GM12878 (cell line): Measurements from ENCODE around the gene WSCD1. TPM values are rescaled to one million over a fixed set of nuclear protein-coding genes. Genes with fewer than 3 reads are reported as not detected.

Experiments
- ATAC-seq: fragments of 200-7000 bp; cut with Tn5 transposase; 3 replicates; pipeline ENCODE4 v1.9.1; 2020; ENCODE audit warnings: mild to moderate bottlenecking, moderate library complexity
- BruUV-seq: library from RNA; stranded (reverse); fragments of 400-500 nt; replicated peaks from 2 replicates; lab custom pipeline; 2021; lab: Mats Ljungman, UMichigan
- CTCF ChIA-PET: fragments of 300-600 bp; sonication (Branson Sonifier 250); formaldehyde crosslinking; extraction: SDS; loops from one replicate; lab custom pipeline; 2021; ENCODE audit warnings: inconsistent platforms; lab: Yijun Ruan, JAX
- POLR2A ChIA-PET: fragments of 350-600 bp; formaldehyde crosslinking; extraction: SDS; loops from one replicate; lab custom pipeline; 2021; ENCODE audit warnings: inconsistent platforms; lab: Charles Lee
- RAD21 ChIA-PET: fragments of 300-600 bp; sonication (Branson Sonifier 250); formaldehyde crosslinking; loops from one replicate; lab custom pipeline; 2023; ENCODE audit warnings: antibody characterized with exemption; ENCODE audit not compliant: unreplicated experiment; lab: Charles Lee
- SMC1A ChIA-PET: fragments of 300-600 bp; sonication (Branson Sonifier 250); formaldehyde crosslinking; loops from one replicate; lab custom pipeline; 2023; ENCODE audit not compliant: unreplicated experiment, uncharacterized antibody; lab: Charles Lee
- DNase-seq: peaks from one replicate; pipeline ENCODE4 v3.0.0-alpha.2; 2011; ENCODE audit warnings: low read depth, low spot score
- FAIRE-seq: peaks from 3 replicates; lab custom pipeline; 2011; peaks lifted over from hg19 to GRCh38; lab: Jason Lieb, UNC
- H2AFZ ChIP-seq: 2 replicates; pipeline ENCODE4 v1.6.0; 2011; ENCODE audit warnings: low read depth, low read length, control low read depth; ENCODE audit not compliant: control insufficient read depth
- H3K27ac ChIP-seq: 2 replicates; pipeline ENCODE4 v1.5.1; 2011; ENCODE audit warnings: control low read depth; ENCODE audit not compliant: control insufficient read depth, insufficient read depth
- H3K27me3 ChIP-seq, 2 experiments: replicated peaks in 1 of 2; 2 replicates each; pipeline versions ENCODE4 v1.6.0 to v1.6.1; 2011; ENCODE audit warnings: low read length in 1 of 2; ENCODE audit not compliant: control insufficient read depth in 2 of 2, insufficient read depth in 2 of 2
- H3K36me3 ChIP-seq, 2 experiments: 2 replicates each; pipeline ENCODE4 v1.5.1; 2011; ENCODE audit warnings: low read length in 1 of 2; ENCODE audit not compliant: control insufficient read depth in 2 of 2, insufficient read depth in 2 of 2
- H3K4me1 ChIP-seq: 2 replicates; pipeline ENCODE4 v1.6.1; 2011; ENCODE audit warnings: mild to moderate bottlenecking, low read length, moderate library complexity, mixed read lengths; ENCODE audit not compliant: control insufficient read depth, insufficient read depth
- H3K4me2 ChIP-seq: 2 replicates; pipeline ENCODE4 v1.6.0; 2011; ENCODE audit warnings: control low read depth; ENCODE audit not compliant: control insufficient read depth, insufficient read depth
- H3K4me3 ChIP-seq: fragments of 200-600 bp; sonication (generic); 2 replicates; pipeline ENCODE4 v1.5.1; 2016
- H3K79me2 ChIP-seq: 2 replicates; pipeline ENCODE4 v1.6.0; 2011; ENCODE audit warnings: low read length; ENCODE audit not compliant: control insufficient read depth, insufficient read depth
- H3K9ac ChIP-seq: 2 replicates; pipeline ENCODE4 v1.8.0; 2011; ENCODE audit warnings: low read length, control low read depth, mixed read lengths; ENCODE audit not compliant: control insufficient read depth, insufficient read depth
- H3K9me3 ChIP-seq: replicated peaks from 3 replicates; pipeline ENCODE4 v1.5.1; 2011; ENCODE audit warnings: mild to moderate bottlenecking, low read length; ENCODE audit not compliant: control insufficient read depth, insufficient read depth
- H4K20me1 ChIP-seq: 2 replicates; pipeline ENCODE4 v1.6.0; 2011; ENCODE audit not compliant: control insufficient read depth, insufficient read depth
- BCL11A ChIP-seq: IDR thresholded peaks from 2 replicates; pipeline ENCODE4 v1.6.1; 2011; ENCODE audit warnings: low read depth, low read length
- CBX5 ChIP-seq: sonication (generic); IDR thresholded peaks from 2 replicates; pipeline ENCODE4 v1.6.1; 2016; ENCODE audit warnings: low read depth, moderate library complexity, mild to moderate bottlenecking, inconsistent platforms
- CREM ChIP-seq: IDR thresholded peaks from 2 replicates; pipeline ENCODE4 v1.6.1; 2014; ENCODE audit warnings: antibody characterized with exemption, low read depth
- DPF2 ChIP-seq: fragments of 450-650 bp; IDR thresholded peaks from 2 replicates; pipeline ENCODE4 v1.6.1; 2017; ENCODE audit warnings: mild to moderate bottlenecking
- E4F1 ChIP-seq: fragments of 450-650 bp; IDR thresholded peaks from 2 replicates; pipeline ENCODE4 v1.6.1; 2018; ENCODE audit warnings: borderline replicate concordance, mild to moderate bottlenecking; ENCODE audit not compliant: partially characterized antibody
- GABPA ChIP-seq: IDR thresholded peaks from 2 replicates; pipeline ENCODE4 v1.6.1; 2014; ENCODE audit warnings: antibody characterized with exemption, low read depth, mild to moderate bottlenecking, inconsistent platforms
- GATAD2B ChIP-seq: fragments of 450-650 bp; conservative IDR thresholded peaks from 2 replicates; pipeline ENCODE4 v1.6.1; 2017; ENCODE audit warnings: low read depth, mild to moderate bottlenecking, moderate library complexity
- IRF4 ChIP-seq: IDR thresholded peaks from 2 replicates; pipeline ENCODE4 v1.6.1; 2011; ENCODE audit warnings: low read depth, low read length
- KAT2A ChIP-seq: conservative IDR thresholded peaks from 2 replicates; pipeline ENCODE4 v1.6.1; 2011; ENCODE audit warnings: low read depth, low read length; ENCODE audit not compliant: control insufficient read depth
- MEF2A ChIP-seq: IDR thresholded peaks from 2 replicates; pipeline ENCODE4 v1.6.1; 2011; ENCODE audit warnings: low read depth, mild to moderate bottlenecking, low read length, moderate library complexity; ENCODE audit not compliant: insufficient read depth
- NFYB ChIP-seq: IDR thresholded peaks from 2 replicates; pipeline ENCODE4 v1.6.1; 2011; ENCODE audit warnings: low read depth, mild to moderate bottlenecking, low read length, improper control_type of control experiment, moderate library complexity; ENCODE audit not compliant: insufficient read depth
- RBBP5 ChIP-seq: fragments of 200-600 bp; sonication (generic); conservative IDR thresholded peaks from 2 replicates; pipeline ENCODE4 v1.6.1; 2016
- RELB ChIP-seq: fragments of 450-650 bp; IDR thresholded peaks from 2 replicates; pipeline ENCODE4 v1.6.1; 2017; ENCODE audit warnings: low read depth, mild to moderate bottlenecking, moderate library complexity
- TCF12 ChIP-seq: IDR thresholded peaks from 2 replicates; pipeline ENCODE4 v1.6.1; 2011; ENCODE audit warnings: low read depth, mild to moderate bottlenecking, low read length
- ZBED1 ChIP-seq: IDR thresholded peaks from 2 replicates; pipeline ENCODE4 v1.6.1; 2016; ENCODE audit warnings: borderline replicate concordance
- ZNF207 ChIP-seq: fragments of 450-650 bp; IDR thresholded peaks from 2 replicates; pipeline ENCODE4 v1.6.1; 2014; ENCODE audit warnings: antibody characterized with exemption, mild to moderate bottlenecking, borderline replicate concordance
- ZNF274 ChIP-seq: IDR thresholded peaks from one replicate; pipeline ENCODE4 v1.8.0; 2011; ENCODE audit not compliant: insufficient read length, insufficient read depth
- WGBS: methylation state at CpG from one replicate; pipeline ENCODE4 v1.1.6; 2016; ENCODE audit warnings: low lambda C conversion rate; ENCODE audit not compliant: insufficient replicate concordance, insufficient coverage; ENCODE audit errors: missing lambda C conversion rate; 5-methylcytosine and 5-hydroxymethylcytosine counted together
- in situ Hi-C: fragments of 300-500 bp; cut with MboI; formaldehyde crosslinking; loops from 9 replicates; pipeline ENCODE4 v1.14.3; 2018; ENCODE audit warnings: mixed read lengths
- intact Hi-C: fragments of 100-400 bp; cut with micrococcal nuclease; formaldehyde crosslinking; loops from one replicate; pipeline ENCODE4 v1.14.2; 2022; ENCODE audit not compliant: unreplicated experiment
- polyA plus RNA-seq, 11 experiments: library from polyadenylated mRNA; depleted of rRNA in 4 of 11; unstranded in 6 of 11; stranded (reverse) in 5 of 11; fragments of >200 nt; fragmentation: Nextera tagmentation in 4 of 11; fragmentation: Illumina TruSeq in 1 of 11; extraction: Ambion mirVana in 4 of 11; extraction: Trizol in 1 of 11; gene quantifications; 1 replicate in 1 of 11; 2 replicates in 10 of 11; pipeline versions ENCODE4 v1.2.1 to v1.2.3, GENCODE V29; 2011 to 2016; ENCODE audit warnings: inconsistent platforms in 2 of 11, missing spikeins in 2 of 11, low read depth in 1 of 11
- total RNA-seq, 4 experiments: library from RNA; depleted of rRNA in 3 of 4; stranded (reverse); fragments of >200 nt in 3 of 4; fragmentation: Illumina TruSeq in 1 of 4; extraction: Trizol in 1 of 4; gene quantifications; 2 replicates each; pipeline versions ENCODE4 v1.2.1 to v1.2.3, GENCODE V29; 2013 to 2021

Gene WSCD1
- total and polyA plus RNA-seq, 10 of the 15 experiments (the other 5 are each of a cell fraction or from before 2014, with no cell fraction given): 0.01 to 0.16 TPM; not detected in 8

GRCh38 chr17:6139447-6139832, 69.3 kb downstream of the WSCD1 start (continued):
- no peak for TF ChIP-seq KAT2A
- TF ChIP-seq, all 136 proteins: peak for 0

GRCh38 chr17:6140188-6140587, 70.0 kb downstream of the WSCD1 start:
- ChIA-PET POLR2A (no interaction called here), SMC1A (no interaction called here), CTCF (no interaction called here), RAD21 (no interaction called here)
- H4K20me1 ChIP-seq: no peaks in the 10 kb centered on the region
- H3K9me3 ChIP-seq: no peaks in the 10 kb centered on the region
- WGBS: 53% methylated on average over 2 of the region's 2 CpGs
- H3K27me3 ChIP-seq: 0 out of 4 replicates have a peak, but pooled peaks cover 0 to 1% of the 10 kb centered on the region in 2 experiments
- H3K4me3 ChIP-seq: no peak overlapping the region
- no peak overlapping the region for H2AFZ ChIP-seq
- no peak for ATAC-seq
- no peaks in the 10 kb centered on the region for H3K79me2 ChIP-seq
- TF ChIP-seq DPF2 (no peak), GATAD2B (no peak), IRF4 (no peak), ZNF274 (no peak), ZNF207 (no peak), ZBED1 (no peak), TCF12 (no peak), RELB (no peak), CBX5 (no peak), NFYB (no peak), BCL11A (no peak), GABPA (no peak), E4F1 (no peak), RBBP5 (no peak), CREM (no peak), MEF2A (no peak)
- H3K4me1 ChIP-seq: no peaks in the 10 kb centered on the region
- intact Hi-C loops: no loop called here
- no peaks in the 10 kb centered on the region for H3K36me3 ChIP-seq
- no TSS peak for BruUV-seq
- no peak overlapping the region for H3K4me2 ChIP-seq
- H3K27ac ChIP-seq: no peak overlapping the region
- no peak for FAIRE-seq
- no peak for DNase-seq
- H3K9ac ChIP-seq: no peak overlapping the region
- in situ Hi-C loops: no loop called here
